A549 (cell line): Measurements from ENCODE around the gene PCDHB7.
"Not testable (repeated sequence)": the region's sequence is repeated elsewhere in the genome, so short reads cannot be mapped to it uniquely, and the experiment has no call there.

Experiments used
- ESRRA ChIP-seq: fragments of 150-350 bp; IDR thresholded peaks from 2 replicates; pipeline ENCODE4 v1.6.1; 2014; ENCODE audit warnings: mild to moderate bottlenecking, low read length, borderline replicate concordance
- HEYL ChIP-seq: fragments of 250-450 bp; sonication (Bioruptor Pico); IDR thresholded peaks from 2 replicates; pipeline ENCODE4 v1.8.0; 2021; ENCODE audit warnings: mild to moderate bottlenecking, moderate library complexity
- JUN ChIP-seq, 2 experiments: fragments of >200 bp; sonication (Bioruptor Twin); formaldehyde crosslinking; IDR thresholded peaks; 2 replicates in 1 of 2; 3 replicates in 1 of 2; pipeline ENCODE4 v1.6.1; 2016 to 2017
- PHF8 ChIP-seq: fragments of 200-600 bp; sonication (generic); IDR thresholded peaks from 2 replicates; pipeline ENCODE4 v1.6.1; 2016; ENCODE audit warnings: low read depth, mild to moderate bottlenecking, antibody characterized with exemption, moderate library complexity, borderline replicate concordance
- POLR2A ChIP-seq: IDR thresholded peaks from 2 replicates; pipeline ENCODE4 v1.6.1; 2012; ENCODE audit warnings: mild to moderate bottlenecking, low read length
- TFCP2L1 ChIP-seq: fragments of 250-450 bp; sonication (Bioruptor Pico); IDR thresholded peaks from 2 replicates; pipeline ENCODE4 v1.5.0; 2021; ENCODE audit warnings: mild to moderate bottlenecking
- TF ChIP-seq, protein P1 (sequence below): fragments of 250-450 bp; sonication (Bioruptor Pico); IDR thresholded peaks from 2 replicates; pipeline ENCODE4 v1.5.0; 2021; ENCODE audit warnings: mild to moderate bottlenecking, moderate library complexity, borderline replicate concordance
- TF ChIP-seq, protein P2 (sequence below): fragments of >200 bp; sonication (Bioruptor Twin); formaldehyde crosslinking; IDR thresholded peaks from 3 replicates; pipeline ENCODE4 v1.5.1; 2016
- TF ChIP-seq, protein P3 (sequence below): fragments of 200-600 bp; sonication (generic); IDR thresholded peaks from 2 replicates; pipeline ENCODE4 v1.6.1; 2016; ENCODE audit warnings: antibody characterized with exemption, mild to moderate bottlenecking, moderate library complexity
- TF ChIP-seq, protein P4 (sequence below): fragments of >200 bp; sonication (Bioruptor Twin); formaldehyde crosslinking; IDR thresholded peaks from 2 replicates; pipeline ENCODE4 v1.6.1; 2016
- TF ChIP-seq, protein P5 (sequence below): IDR thresholded peaks from 2 replicates; pipeline ENCODE4 v1.6.1; 2012

DNA sequence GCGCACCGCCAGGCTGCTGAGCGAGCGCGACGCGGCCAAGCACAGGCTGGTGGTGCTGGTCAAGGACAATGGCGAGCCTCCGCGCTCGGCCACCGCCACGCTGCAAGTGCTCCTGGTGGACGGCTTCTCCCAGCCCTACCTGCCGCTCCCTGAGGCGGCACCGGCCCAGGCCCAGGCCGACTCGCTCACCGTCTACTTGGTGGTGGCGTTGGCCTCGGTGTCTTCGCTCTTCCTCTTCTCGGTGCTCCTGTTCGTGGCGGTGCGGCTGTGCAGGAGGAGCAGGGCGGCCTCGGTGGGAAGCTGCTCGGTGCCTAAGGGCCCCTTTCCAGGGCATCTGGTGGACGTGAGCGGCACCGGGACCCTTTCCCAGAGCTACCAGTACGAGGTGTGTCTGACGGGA, 29.2 kb downstream of the PCDHB7 start:
- not testable (repeated sequence) for TF ChIP-seq JUN (IDR thresholded peaks at IDR 0.05); PHF8; HEYL (CRISPR knock-in tag); POLR2A; TFCP2L1 (CRISPR knock-in tag); ESRRA
- TF ChIP-seq, protein P1, sequence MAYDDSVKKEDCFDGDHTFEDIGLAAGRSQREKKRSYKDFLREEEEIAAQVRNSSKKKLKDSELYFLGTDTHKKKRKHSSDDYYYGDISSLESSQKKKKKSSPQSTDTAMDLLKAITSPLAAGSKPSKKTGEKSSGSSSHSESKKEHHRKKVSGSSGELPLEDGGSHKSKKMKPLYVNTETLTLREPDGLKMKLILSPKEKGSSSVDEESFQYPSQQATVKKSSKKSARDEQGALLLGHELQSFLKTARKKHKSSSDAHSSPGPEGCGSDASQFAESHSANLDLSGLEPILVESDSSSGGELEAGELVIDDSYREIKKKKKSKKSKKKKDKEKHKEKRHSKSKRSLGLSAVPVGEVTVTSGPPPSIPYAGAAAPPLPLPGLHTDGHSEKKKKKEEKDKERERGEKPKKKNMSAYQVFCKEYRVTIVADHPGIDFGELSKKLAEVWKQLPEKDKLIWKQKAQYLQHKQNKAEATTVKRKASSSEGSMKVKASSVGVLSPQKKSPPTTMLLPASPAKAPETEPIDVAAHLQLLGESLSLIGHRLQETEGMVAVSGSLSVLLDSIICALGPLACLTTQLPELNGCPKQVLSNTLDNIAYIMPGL (CRISPR knock-in tag) = not testable (repeated sequence)
- TF ChIP-seq, protein P2, sequence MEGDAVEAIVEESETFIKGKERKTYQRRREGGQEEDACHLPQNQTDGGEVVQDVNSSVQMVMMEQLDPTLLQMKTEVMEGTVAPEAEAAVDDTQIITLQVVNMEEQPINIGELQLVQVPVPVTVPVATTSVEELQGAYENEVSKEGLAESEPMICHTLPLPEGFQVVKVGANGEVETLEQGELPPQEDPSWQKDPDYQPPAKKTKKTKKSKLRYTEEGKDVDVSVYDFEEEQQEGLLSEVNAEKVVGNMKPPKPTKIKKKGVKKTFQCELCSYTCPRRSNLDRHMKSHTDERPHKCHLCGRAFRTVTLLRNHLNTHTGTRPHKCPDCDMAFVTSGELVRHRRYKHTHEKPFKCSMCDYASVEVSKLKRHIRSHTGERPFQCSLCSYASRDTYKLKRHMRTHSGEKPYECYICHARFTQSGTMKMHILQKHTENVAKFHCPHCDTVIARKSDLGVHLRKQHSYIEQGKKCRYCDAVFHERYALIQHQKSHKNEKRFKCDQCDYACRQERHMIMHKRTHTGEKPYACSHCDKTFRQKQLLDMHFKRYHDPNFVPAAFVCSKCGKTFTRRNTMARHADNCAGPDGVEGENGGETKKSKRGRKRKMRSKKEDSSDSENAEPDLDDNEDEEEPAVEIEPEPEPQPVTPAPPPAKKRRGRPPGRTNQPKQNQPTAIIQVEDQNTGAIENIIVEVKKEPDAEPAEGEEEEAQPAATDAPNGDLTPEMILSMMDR = not testable (repeated sequence)
- TF ChIP-seq, protein P3, sequence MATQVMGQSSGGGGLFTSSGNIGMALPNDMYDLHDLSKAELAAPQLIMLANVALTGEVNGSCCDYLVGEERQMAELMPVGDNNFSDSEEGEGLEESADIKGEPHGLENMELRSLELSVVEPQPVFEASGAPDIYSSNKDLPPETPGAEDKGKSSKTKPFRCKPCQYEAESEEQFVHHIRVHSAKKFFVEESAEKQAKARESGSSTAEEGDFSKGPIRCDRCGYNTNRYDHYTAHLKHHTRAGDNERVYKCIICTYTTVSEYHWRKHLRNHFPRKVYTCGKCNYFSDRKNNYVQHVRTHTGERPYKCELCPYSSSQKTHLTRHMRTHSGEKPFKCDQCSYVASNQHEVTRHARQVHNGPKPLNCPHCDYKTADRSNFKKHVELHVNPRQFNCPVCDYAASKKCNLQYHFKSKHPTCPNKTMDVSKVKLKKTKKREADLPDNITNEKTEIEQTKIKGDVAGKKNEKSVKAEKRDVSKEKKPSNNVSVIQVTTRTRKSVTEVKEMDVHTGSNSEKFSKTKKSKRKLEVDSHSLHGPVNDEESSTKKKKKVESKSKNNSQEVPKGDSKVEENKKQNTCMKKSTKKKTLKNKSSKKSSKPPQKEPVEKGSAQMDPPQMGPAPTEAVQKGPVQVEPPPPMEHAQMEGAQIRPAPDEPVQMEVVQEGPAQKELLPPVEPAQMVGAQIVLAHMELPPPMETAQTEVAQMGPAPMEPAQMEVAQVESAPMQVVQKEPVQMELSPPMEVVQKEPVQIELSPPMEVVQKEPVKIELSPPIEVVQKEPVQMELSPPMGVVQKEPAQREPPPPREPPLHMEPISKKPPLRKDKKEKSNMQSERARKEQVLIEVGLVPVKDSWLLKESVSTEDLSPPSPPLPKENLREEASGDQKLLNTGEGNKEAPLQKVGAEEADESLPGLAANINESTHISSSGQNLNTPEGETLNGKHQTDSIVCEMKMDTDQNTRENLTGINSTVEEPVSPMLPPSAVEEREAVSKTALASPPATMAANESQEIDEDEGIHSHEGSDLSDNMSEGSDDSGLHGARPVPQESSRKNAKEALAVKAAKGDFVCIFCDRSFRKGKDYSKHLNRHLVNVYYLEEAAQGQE = not testable (repeated sequence)
- TF ChIP-seq, protein P4, sequence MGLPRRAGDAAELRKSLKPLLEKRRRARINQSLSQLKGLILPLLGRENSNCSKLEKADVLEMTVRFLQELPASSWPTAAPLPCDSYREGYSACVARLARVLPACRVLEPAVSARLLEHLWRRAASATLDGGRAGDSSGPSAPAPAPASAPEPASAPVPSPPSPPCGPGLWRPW = not testable (repeated sequence)
- TF ChIP-seq, protein P5, sequence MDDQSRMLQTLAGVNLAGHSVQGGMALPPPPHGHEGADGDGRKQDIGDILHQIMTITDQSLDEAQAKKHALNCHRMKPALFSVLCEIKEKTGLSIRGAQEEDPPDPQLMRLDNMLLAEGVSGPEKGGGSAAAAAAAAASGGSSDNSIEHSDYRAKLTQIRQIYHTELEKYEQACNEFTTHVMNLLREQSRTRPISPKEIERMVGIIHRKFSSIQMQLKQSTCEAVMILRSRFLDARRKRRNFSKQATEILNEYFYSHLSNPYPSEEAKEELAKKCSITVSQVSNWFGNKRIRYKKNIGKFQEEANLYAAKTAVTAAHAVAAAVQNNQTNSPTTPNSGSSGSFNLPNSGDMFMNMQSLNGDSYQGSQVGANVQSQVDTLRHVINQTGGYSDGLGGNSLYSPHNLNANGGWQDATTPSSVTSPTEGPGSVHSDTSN = not testable (repeated sequence)
